ENCODE results near the gene FANCG.

DNA sequence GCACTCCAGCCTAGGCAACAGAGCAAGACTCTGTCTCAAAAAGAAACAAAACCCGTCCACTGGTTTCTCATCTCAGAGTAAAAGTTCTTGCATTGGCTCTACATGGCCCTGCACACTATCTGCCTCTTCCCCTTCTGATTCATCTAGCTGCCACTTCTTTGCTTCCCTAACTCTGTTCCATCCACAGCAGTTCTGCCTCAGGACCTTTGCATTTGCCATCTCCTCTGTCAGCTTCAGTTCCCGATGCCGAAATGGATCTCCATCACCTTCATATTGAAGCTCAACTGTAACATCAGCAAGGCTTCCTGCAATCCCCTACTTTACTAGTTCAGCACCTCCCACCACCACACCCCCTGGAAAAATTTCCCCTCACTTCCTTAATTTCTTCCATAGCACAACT lies 17.8 kb upstream of the FANCG start:
- no peak for TF ChIP-seq POLR2A (IDR thresholded peaks at IDR 0.05)
- TF ChIP-seq, protein P1, sequence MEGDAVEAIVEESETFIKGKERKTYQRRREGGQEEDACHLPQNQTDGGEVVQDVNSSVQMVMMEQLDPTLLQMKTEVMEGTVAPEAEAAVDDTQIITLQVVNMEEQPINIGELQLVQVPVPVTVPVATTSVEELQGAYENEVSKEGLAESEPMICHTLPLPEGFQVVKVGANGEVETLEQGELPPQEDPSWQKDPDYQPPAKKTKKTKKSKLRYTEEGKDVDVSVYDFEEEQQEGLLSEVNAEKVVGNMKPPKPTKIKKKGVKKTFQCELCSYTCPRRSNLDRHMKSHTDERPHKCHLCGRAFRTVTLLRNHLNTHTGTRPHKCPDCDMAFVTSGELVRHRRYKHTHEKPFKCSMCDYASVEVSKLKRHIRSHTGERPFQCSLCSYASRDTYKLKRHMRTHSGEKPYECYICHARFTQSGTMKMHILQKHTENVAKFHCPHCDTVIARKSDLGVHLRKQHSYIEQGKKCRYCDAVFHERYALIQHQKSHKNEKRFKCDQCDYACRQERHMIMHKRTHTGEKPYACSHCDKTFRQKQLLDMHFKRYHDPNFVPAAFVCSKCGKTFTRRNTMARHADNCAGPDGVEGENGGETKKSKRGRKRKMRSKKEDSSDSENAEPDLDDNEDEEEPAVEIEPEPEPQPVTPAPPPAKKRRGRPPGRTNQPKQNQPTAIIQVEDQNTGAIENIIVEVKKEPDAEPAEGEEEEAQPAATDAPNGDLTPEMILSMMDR (IDR thresholded peaks at IDR 0.05): no peak
